ENCODE results near the gene CSTF2.

Gene CSTF2

GRCh38 chrX:100871594-100872560 is 51.7 kb downstream of the CSTF2 start:
- DNase-seq, result no peak

GRCh38 chrX:100874325-100874724 is 54.1 kb downstream of the CSTF2 start, which contains the start of gene NOX1:
Gene NOX1, minus strand, starts transcription at chrX:100874359. Its CDS starts 220 bp downstream, at chrX:100874139.
- DNase-seq, result no peak

GRCh38 chrX:100880368-100880767 is 60.2 kb downstream of the CSTF2 start:
- DNase-seq, result no peak

- no peak for DNase-seq
Observed at GRCh38 chrX:100883654-100884053, 63.5 kb downstream of the CSTF2 start.

Measured in HCEC 1CT (cell line).